ENCODE results near the gene MYO16.

MYO16 gene

DNA sequence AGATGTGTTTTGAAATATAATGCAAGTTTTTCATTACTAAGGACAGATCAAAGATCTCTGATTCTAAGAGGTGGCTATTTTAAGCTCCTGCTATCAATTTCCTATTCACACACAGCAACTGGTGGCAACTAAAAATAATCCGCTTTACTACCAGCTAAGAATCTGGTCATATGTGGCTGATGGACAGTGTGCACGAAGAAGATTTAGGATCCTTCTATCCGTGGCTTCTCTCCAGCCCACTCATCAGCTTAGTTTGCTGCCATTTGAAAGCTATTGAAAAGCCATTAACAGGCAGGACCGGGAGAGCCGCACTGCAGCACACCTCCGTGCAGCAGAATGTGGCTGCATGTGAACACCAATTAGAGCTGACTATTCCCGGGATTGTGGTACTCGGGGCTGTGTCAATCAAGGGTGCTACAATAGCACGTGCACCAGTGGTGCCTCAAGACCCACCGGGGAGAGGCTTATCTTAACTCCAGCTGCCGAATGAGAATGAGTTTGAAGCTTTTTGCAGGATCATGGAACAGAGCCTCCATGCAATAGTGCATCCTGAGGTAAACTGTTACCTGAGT, at the start of gene MYO16:
Gene MYO16 (plus strand): TSS at position 431 of the 572 bp plus-strand sequence. CDS start 234 bp downstream, outside the sequence.
- DNase-seq (ENCODE audit: low read depth): no peak

DNA sequence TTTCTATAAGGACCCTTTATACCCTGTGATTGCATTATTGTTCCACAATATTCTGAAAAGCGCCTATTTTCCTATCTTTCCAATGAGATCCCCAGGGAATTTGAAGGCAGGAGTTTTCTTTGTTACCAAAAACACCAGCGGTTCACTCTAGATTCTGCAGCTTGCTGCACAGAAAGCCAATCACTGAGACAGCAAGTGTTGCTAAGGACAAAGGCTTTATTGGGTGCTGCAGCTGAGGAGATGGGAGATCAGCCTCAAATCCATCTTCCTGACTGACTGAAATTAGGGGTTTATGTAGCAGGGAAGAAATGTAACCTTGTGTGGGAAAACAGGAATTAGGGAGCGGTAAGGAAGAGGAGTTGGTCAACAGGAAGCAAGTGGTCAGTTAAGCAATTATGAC, 42.6 kb upstream of the MYO16 start:
- no peak for DNase-seq (ENCODE audit: low read depth)

DNA sequence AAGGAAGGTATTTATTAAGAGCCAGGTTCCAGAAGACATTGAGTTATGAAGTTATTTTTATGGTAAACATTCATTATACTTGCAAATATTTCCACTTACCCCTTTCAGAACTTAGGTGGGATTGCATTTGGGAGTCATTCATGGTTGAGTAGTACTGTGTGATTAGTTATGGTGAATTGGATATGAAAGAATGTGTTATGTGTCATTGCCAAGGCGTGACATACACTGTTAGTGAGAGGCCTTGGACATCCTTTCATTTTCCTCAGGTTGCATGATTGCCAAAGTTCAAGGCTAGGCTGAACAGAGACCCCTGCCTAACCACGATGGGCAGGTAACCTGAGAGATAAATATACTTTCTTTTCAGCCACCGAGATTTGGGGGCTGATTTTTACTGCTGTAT, 40.9 kb upstream of the MYO16 start:
- no peak for DNase-seq (ENCODE audit: low read depth)

DNA sequence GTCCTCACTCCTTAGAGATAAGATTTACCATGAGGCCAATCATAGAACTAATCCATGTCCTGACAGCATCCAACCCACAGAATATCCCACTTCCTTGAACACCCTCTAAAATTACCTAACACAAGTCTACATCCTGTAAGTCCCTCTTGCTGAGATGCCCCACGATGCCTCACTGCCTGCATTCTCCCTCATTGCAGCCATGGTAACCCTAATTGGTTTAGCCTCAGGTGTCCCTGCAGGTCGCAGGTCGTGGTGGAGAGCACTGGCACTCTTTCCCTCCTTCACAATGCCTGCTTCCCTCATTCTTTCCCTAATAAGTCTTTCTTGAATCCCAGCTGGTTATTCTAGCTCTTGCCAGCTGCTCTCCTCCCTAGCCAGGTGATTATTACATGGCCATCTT, 35.3 kb upstream of the MYO16 start:
- DNase-seq (ENCODE audit: low read depth): no peak

DNA sequence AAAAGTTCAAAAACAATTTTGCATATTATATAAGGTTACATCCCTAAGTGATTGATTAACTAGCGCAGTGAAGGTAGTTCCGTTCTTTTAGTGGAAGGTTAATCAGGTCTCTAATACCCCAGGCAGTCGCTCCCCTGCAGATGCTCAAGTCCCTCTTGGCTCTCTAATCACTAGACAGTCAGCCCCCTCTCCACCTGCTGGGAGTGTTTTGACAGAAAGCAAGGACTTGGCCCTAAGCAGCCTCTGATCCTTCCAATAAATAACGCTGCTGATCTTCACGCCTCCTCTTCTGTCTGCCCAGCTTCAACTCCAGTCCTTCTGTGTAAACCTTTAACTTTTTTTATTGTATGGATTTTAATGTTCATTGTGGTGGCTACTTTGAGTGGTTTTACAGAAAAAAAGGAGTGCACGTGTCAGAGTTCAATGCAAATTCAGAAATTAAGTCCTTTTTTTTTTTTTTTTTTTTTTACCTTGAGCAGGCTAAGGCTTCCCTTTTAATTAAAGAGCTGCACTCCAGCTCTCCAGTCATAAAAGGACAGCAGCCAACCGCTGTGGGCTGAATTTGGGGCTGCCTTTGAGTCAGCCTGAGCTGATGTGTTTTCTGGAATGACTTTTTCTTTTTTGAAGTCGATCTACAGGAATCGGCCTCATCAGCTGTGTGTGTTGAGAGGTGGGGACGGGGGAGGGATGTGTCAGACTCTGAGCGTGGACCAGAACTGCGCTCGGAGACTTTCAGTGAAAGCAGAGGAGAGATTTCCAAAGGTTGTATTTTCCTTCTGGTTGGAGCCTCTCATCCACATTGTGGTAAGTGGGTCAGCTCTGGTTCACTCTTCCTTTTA, 33.8 kb upstream of the MYO16 start:
- DNase-seq (ENCODE audit: low read depth): no peak

DNA sequence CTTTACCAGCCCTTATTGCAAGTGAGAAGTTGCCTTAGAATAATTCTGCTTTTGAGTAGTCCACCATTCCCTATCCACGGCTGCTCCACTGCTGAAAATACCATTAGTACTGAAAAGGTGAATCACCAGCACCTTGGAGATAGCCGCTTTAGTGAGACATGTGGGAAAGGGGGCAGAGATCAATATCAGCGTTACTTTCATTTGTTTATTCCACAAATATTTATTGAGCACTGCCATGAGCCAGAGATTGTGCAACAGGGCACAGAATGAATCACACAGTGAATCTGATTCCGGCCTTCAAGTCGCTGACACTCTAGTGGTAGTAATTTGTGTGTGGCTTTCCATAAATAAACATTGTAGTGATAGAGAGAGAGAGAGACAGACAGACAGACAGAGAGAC, 31.5 kb upstream of the MYO16 start:
- DNase-seq (ENCODE audit: low read depth): no peak

DNA sequence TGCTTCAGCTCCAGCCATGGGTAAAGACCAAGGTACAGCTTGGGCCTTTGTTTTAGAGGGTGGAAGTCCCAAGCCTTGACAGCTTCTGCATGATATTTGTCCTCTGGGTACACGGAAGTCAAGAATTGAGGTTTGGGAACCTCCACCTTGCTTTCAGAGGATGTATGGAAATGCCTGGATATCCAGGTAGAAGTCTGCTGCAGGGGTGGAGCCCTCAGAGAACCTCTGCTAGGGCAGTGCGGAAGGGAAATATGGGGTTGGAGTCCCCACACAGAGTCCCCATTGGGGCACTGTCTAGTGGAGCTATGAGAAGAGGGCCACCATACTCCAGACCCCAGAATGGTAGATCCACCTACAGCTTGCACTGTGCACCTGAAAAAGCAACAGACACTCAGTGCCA, 23.0 kb upstream of the MYO16 start:
- DNase-seq (ENCODE audit: low read depth): no peak

DNA sequence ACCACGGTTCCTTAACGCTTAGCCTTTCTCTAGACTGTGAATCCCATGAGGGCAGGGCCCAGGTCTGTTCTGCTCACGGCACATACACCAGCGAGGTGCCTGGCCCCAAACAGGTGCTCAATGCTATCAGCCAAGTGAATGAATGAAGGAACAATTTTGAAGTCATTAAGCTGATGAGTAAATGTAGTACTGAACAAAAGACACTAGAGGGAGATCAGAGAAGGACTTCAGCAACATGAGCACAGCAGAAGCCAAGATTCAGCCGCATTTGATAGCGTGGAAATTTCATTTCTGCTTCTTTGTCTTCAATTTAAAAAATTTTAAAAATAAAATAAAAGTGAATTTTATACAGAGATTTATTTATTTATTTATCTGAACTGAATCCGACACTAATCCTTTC, 20.1 kb upstream of the MYO16 start:
- DNase-seq (ENCODE audit: low read depth): peak; percentile 3

DNA sequence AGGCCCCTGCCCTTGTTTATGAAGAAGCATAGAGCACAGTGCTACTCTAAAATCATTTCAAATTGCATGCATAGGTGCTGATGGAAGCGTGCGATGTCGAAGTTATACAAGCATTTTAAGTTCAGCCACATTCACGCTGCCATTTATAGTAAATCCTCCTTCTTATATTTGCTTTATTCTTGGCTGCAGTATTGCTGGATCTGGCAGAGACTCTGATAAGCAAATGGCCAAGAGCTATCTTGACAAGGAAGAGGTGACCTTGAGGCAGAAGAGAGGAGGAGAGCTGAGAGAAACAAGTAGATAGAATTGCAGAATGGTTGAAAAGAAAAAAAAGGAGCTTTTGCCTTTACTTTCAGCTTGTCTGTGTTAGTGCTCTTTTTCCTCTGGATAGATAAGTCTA, 18.9 kb upstream of the MYO16 start:
- DNase-seq (ENCODE audit: low read depth): no peak

DNA sequence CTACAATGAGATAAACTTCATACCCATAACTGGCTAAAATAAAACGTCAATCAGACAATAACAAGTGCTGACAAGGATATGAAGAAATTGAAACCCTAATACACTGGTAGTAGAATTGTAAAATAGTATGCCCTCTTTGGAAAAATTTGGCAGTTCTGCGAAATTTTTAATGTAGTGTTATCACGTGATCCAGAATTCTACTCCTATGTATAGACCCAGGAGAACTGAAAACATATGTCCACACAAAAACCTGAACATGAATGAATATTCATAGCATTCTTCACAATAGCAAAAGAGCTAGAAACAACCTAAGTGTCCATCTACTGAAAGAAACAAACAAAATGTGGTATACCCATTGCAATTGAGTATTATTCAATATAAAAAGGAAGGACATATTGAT, 14.2 kb upstream of the MYO16 start:
- no peak for DNase-seq (ENCODE audit: low read depth)

DNA sequence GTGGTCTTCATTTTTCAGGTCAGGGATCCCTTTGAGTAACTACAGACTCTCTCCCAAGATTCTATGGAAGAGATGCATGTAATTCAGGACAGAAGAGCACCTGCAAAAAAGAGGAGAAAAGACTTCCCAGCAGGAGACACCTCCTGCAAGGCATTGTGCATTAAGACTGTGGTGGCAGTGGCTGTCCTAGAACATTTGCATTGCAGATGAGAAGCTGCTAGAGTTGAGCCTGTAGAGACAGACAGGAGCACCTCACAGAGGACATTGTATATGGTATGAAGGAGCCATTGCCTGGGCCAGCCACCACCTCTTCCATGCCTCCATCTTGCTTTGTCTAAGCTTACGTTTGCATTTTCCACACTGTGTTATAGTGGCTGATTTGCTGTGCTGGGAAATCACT, 11.2 kb upstream of the MYO16 start:
- DNase-seq (ENCODE audit: low read depth): no peak

DNA sequence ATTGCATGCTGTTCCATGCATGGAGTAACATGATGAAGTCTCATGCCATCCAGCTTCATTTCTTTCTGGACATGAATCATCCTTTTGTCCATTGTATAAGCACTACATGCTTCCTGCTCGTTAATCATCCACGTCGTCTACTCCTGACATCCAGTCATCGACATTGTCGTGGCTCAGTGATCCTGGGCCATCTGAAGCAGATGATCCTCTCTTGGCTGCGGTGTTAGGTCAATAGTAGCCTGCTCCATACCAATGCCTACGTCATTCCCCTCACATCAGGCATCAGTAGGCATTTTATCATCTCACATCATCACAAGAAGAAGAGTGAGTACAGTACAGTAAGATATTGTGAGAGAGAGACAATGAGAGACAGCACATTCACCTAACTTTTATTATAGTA, 7.9 kb upstream of the MYO16 start:
- no peak for DNase-seq (ENCODE audit: low read depth)

DNA sequence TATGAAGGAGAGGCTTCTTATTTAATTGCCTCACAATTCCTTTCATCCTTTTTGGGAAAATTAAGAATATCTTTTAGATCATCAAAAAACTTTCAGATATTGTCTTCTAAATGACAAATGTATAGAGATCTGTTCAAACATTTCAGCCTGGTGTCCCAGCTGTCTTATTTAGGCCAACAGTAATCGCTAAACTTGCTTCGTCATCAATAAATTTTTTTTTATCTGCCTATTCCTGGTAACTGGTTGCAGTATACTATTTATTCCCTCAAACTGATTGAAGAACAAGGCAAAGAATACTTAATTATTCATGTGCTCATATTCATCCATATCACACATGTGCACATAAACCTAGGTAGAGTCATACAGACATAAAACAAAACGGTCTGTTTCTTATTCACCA, 5.3 kb upstream of the MYO16 start:
- DNase-seq (ENCODE audit: low read depth): no peak

DNA sequence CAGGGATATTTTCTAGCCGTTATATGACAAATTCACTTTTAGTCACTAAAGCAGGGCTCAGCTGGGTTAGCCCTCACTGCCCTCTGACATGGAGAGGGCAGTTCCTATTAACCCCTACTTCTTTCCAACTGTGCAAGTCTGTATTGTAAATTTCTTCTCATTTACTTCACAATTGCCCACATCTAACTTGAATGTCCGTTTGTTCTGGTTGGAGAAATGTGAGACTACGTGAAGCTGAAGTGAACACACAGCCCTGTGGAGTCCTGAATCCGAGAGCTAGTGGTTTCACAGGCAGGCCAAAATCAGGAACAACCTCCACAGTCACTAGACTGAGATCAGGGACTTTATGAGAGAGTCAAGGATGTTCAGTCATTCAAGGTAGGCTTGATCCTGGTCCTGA, 4.4 kb upstream of the MYO16 start:
- DNase-seq (ENCODE audit: low read depth): no peak

DNA sequence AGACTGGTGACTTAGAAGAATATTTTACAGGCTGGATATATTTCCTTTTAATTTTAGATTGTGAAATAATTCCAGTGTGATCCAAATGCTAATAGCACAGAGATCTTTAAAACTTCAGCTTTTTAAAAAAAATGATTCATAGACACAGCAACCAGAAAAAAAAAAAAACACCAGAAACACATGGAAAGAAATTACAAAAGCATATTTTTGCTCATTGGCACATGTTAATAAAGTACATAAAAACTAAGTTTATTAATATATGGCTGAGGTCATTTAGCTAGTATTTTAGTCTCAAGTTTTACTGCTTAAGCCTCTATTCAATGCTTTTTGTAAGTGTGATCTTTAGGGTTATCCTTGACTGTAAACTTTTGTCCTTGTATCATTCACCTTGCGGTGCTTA, 577 bp downstream of the MYO16 start:
- no peak for DNase-seq (ENCODE audit: low read depth)

DNA sequence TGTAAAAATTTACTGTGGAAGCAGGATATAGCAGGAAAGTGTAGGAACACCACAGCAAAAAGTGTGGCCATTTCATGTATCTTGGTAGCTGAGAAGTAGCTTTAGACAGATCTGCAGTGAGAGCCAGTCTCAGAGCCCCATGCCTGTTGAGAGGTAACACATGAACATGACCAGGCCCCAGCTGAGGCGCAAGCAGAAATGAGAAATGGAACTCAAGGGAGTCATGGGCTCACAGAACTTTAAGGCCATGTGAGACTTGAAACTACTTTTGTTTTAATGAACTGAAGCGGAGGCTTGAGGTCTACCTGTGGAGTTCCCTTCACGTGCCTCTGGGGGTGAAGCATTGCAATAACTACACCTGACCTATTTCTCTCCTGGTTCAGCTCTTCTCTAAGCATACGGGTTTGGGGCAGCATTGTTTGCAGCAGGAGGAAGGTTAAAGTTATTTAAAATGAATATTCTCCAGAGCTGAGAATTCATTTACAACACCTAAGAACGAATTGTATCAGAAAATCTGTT, 3.3 kb downstream of the MYO16 start:
- no peak for DNase-seq (ENCODE audit: low read depth)

DNA sequence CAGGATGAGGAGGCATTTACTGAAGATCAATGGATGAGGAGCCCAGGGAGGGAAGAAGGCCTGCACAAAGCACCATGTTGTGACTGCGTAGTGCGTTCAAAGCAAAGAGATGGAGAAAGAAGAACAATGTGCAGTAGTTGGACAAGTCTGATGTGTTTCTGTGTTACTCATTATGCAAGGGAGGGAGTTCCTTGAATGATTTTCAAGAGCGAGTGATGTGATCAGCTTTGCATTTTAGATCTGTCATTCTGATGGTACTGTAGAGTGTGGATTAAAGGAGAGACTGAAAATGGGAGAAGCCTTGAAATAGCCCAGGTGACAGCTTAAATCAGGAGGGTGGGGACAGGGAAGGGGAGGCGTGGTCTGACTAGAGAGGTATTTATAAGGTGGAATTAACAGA, 9.5 kb downstream of the MYO16 start:
- DNase-seq (ENCODE audit: low read depth): no peak

DNA sequence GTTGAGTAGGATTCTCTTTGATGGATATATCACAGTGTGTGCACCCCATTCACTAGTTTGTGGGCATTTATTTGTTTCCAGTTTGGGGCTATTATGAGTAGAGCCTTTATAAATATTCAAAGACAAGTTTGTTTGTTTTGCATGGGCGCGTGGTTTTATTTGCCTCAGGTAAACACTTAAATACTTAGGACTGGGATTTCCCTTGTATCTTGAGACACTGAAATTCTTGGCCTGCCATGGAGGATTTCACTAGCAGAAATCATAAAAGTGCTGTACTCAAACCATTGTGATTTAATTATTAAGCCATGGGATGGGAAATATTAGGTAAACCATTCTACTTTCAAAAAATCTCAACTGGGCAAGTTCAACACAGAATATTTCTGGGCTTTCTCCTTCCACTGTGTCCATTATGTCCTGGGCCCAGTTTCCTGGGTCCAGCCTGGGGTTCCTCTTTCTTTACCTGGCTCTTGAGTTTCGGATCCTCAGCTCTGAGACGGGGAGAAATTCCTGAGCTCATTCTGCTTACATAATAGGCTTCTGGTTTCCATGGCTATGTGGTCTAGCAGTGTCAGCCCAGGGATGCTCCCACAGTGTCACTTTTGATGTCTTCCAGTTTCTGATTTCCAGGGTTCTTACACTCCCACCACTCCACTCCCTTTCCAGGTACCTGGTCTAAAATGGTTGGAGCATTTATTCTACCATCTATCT, 14.4 kb downstream of the MYO16 start:
- DNase-seq (ENCODE audit: low read depth): no peak

DNA sequence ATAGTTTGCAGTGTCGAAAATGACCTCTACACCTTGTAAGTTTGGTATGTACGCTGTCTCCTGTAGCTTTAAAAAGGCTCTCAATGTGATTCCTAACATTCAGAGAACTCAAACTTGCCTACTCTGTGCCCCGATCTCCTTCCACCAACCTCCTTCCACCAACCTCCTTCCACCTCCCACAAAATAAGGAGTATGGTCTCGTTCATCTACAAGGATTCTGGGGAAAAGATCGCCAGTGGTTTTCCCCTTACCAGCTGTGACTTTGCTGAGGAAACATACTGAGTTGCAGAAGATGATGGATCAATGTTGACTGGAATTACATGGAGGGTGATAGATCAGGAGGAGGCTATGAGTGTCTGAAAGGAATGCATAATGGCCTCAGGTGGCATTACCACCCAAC, 16.0 kb downstream of the MYO16 start:
- no peak for DNase-seq (ENCODE audit: low read depth)

DNA sequence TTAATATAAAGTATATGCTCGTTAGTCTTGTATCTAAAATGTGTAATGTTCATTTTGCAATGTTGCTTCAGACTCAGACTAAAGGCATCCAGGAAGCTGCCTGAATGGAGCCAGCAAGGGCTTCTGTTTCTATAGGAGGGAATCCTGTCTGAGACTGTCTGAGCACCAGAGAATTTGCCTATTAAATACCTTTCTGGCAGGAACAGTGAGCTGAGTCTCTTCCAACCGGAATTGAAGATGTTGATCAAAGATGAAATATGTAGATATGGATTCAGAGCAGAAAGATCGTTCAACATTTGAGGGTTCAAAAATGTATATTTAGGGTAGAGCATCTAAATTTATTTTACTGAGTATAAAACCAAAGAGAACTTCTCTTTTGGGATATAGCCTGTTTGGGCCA, 20.9 kb downstream of the MYO16 start:
- no peak for DNase-seq (ENCODE audit: low read depth)

DNA sequence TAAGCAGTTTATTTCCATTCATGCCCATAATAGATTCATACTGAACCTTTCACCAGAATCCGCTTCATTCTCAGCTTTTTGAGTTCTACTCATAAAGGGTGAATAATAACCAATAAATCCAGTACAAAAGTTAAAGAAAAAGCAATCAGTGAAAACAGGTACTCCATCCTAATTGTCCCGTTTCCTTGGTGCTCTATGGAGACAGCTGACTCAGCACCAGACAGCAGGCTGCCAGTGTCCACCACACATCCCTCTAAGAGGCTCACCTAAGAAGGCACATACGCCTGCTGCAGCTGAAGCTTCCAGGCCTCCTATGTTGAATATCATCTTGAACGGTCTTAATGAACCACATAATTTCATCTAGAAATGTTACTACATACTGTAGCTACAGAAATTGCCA, 27.3 kb downstream of the MYO16 start:
- no peak for DNase-seq (ENCODE audit: low read depth)

DNA sequence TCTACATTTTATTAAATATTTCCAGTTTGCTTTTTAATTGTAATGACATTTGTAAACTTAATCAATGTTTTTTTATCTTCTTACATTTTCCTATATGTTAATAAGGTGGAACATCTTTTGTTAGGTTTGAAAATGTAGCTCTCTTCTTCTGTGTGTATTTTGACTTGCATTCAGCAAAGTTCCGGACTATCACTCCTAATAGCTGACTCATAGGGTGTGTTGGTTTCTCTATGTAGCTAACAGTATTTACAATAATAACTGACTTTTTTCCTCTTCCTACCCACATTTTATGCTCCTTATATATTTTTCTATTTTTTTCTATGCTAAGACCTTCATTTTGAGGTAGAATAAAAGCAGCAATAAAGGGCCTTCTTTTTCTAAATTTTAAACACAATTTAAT, 28.1 kb downstream of the MYO16 start:
- DNase-seq (ENCODE audit: low read depth): no peak

DNA sequence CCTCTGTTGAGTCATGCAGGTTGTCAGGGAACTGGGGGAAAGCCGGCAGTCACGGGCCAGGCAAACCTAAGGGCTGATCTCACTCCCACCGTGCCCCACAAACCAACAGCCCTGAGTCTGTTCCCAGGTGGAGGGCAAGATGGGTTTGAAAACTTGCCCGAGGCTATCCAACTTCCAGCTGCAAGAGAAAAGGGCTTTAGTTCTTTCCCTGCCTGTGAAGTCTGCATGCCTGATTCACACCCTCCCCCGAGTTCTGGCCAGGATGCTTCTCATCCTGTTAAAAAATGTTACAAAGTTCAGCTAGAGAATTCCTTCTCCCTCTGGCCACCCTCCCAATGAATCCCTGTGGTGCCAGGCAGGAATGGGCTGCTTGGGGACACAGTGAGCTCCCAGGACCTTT, 33.1 kb downstream of the MYO16 start:
- DNase-seq (ENCODE audit: low read depth): no peak

Data from fibroblast of gingiva (primary cell).